Mesothelial cell of epicardium (in vitro differentiated cells): ENCODE results near the gene C14orf132. TPM values are rescaled to one million over a fixed set of nuclear protein-coding genes. Genes with fewer than 3 reads are reported as not detected.
"Not testable (repeated sequence)": the region's sequence is repeated elsewhere in the genome, so short reads cannot be mapped to it uniquely, and the experiment has no call there.

Experiments
- DNase-seq, 2 experiments: peaks; one replicate each; pipeline ENCODE4 v3.0.0; 2021; ENCODE audit warnings: low spot score in 2 of 2; ENCODE audit not compliant: unreplicated experiment in 2 of 2
- H3K27ac Mint-ChIP-seq: 2 replicates; pipeline ENCODE4 v1.8.0; 2021; ENCODE audit warnings: mixed read lengths
- H3K27me3 Mint-ChIP-seq: 2 replicates; pipeline ENCODE4 v1.8.0; 2021; ENCODE audit warnings: low read depth, mixed read lengths
- H3K36me3 Mint-ChIP-seq: 2 replicates; pipeline ENCODE4 v1.8.0; 2021; ENCODE audit warnings: mixed read lengths
- H3K4me1 Mint-ChIP-seq: 2 replicates; pipeline ENCODE4 v1.8.0; 2021; ENCODE audit warnings: mixed read lengths
- H3K4me3 Mint-ChIP-seq: 2 replicates; pipeline ENCODE4 v1.8.0; 2021; ENCODE audit warnings: mild to moderate bottlenecking, moderate library complexity, mixed read lengths
- H3K9me3 Mint-ChIP-seq: 2 replicates; pipeline ENCODE4 v1.8.0; 2021; ENCODE audit warnings: mixed read lengths
- CTCF ChIP-seq: fragments of 200-600 bp; sonication (generic); IDR thresholded peaks from one replicate; pipeline ENCODE4 v1.5.0; 2021; ENCODE audit warnings: antibody characterized with exemption; ENCODE audit not compliant: unreplicated experiment
- total RNA-seq: library from RNA; stranded (reverse); gene quantifications from 3 replicates; pipeline ENCODE4 v1.2.1, GENCODE V29; 2021

C14orf132 gene
- total RNA-seq, 1 donor from 2014 or later = 40.6 TPM

GRCh38 chr14:96071561-96071960, 32.4 kb downstream of the C14orf132 start:
- no peak overlapping the region for H3K27ac Mint-ChIP-seq
- H3K36me3 Mint-ChIP-seq = peaks cover 12% of the 10 kb centered on the region
- no peak for TF ChIP-seq CTCF
- H3K9me3 Mint-ChIP-seq = peaks cover 9% of the 10 kb centered on the region
- H3K4me1 Mint-ChIP-seq = no peaks in the 10 kb centered on the region
- DNase-seq = no peak
- H3K4me3 Mint-ChIP-seq = no peak overlapping the region
- no peaks in the 10 kb centered on the region for H3K27me3 Mint-ChIP-seq

GRCh38 chr14:96072076-96072475, 32.9 kb downstream of the C14orf132 start:
- Mint-ChIP-seq H3K9me3 (peaks cover 9% of the 10 kb centered on the region), H3K36me3 (peaks cover 12% of the 10 kb centered on the region), H3K27ac (no peak overlapping the region), H3K4me3 (no peak overlapping the region), H3K4me1 (no peaks in the 10 kb centered on the region), H3K27me3 (no peaks in the 10 kb centered on the region)
- TF ChIP-seq CTCF = no peak
- DNase-seq = no peak

GRCh38 chr14:96072746-96073145, 33.6 kb downstream of the C14orf132 start:
- no peak for DNase-seq
- H3K27me3 Mint-ChIP-seq = no peaks in the 10 kb centered on the region
- H3K4me1 Mint-ChIP-seq = peaks cover under 1% of the 10 kb centered on the region
- no peak overlapping the region for H3K4me3 Mint-ChIP-seq
- H3K27ac Mint-ChIP-seq = no peak overlapping the region
- H3K36me3 Mint-ChIP-seq = peaks cover 12% of the 10 kb centered on the region
- no peak for TF ChIP-seq CTCF
- peaks cover 9% of the 10 kb centered on the region for H3K9me3 Mint-ChIP-seq

- not testable (repeated sequence) for H3K27ac Mint-ChIP-seq, H3K4me1 Mint-ChIP-seq, H3K27me3 Mint-ChIP-seq, DNase-seq, H3K4me3 Mint-ChIP-seq, H3K9me3 Mint-ChIP-seq
- peaks cover 12% of the 10 kb centered on the region for H3K36me3 Mint-ChIP-seq
Observed at GRCh38 chr14:96073260-96074039, 34.3 kb downstream of the C14orf132 start.

- no peak for DNase-seq
- H3K4me3 Mint-ChIP-seq = no peak overlapping the region
- peaks cover 9% of the 10 kb centered on the region for H3K36me3 Mint-ChIP-seq
- peak overlapping the region; percentile 6 for H3K27ac Mint-ChIP-seq
- H3K9me3 Mint-ChIP-seq = peaks cover 8% of the 10 kb centered on the region
- H3K4me1 Mint-ChIP-seq = peaks cover 12% of the 10 kb centered on the region
- H3K27me3 Mint-ChIP-seq = no peaks in the 10 kb centered on the region
- no peak for TF ChIP-seq CTCF
Observed at GRCh38 chr14:96077983-96078624, 38.9 kb downstream of the C14orf132 start.

- Mint-ChIP-seq H3K27me3 (no peaks in the 10 kb centered on the region), H3K9me3 (peaks cover 4% of the 10 kb centered on the region), H3K4me1 (peaks cover 17% of the 10 kb centered on the region), H3K27ac (peak overlapping the region; percentile 6), H3K36me3 (peaks cover 6% of the 10 kb centered on the region), H3K4me3 (no peak overlapping the region)
- TF ChIP-seq CTCF = no peak
- DNase-seq = no peak
Observed at GRCh38 chr14:96078625-96079016, 39.5 kb downstream of the C14orf132 start.
